ENCODE measurements around the gene FBXW4. TPM values are rescaled to one million over a fixed set of nuclear protein-coding genes. Genes with fewer than 3 reads are reported as not detected.

Gene FBXW4
- total and polyA plus RNA-seq, 2 of the 8 experiments (the other 6 are each of a cell fraction or from before 2014, with no cell fraction given): 29.0 to 32.8 TPM

GRCh38 chr10:101694674-101695403 lies at the start of gene FBXW4 (continued):
- TF ChIP-seq SIRT6 (IDR thresholded peaks at IDR 0.05; ENCODE audit: low read length): no peak
- no peak for TF ChIP-seq POU5F1 (IDR thresholded peaks at IDR 0.05; ENCODE audit: low read depth, low read length)
- no peak for TF ChIP-seq CTBP2 (IDR thresholded peaks at IDR 0.05; ENCODE audit: borderline replicate concordance, insufficient read depth, insufficient read length, low read length)
- no peak for TF ChIP-seq RAD21 (IDR thresholded peaks at IDR 0.05 in 1 of 2, conservative IDR thresholded peaks at IDR 0.05 in 1 of 2; ENCODE audit: low read depth in 2 of 2, low read length in 2 of 2)
- peak; percentile 89 for TF ChIP-seq EGR1 (IDR thresholded peaks at IDR 0.05; ENCODE audit: borderline replicate concordance, low read depth, low read length)
- no peak for TF ChIP-seq BCL11A (IDR thresholded peaks at IDR 0.05; ENCODE audit: low read depth in 2 of 2, low read length in 2 of 2)
- no peak for TF ChIP-seq KDM1A (IDR thresholded peaks at IDR 0.05; ENCODE audit: borderline replicate concordance, low read length)
- TF ChIP-seq CTCF (IDR thresholded peaks at IDR 0.05; ENCODE audit: control extremely low read depth in 1 of 3, insufficient read depth in 1 of 3, low read depth in 1 of 3, low read length in 3 of 3): no peak
- no peak for TF ChIP-seq ATF2 (IDR thresholded peaks at IDR 0.05; ENCODE audit: low read length)
- no peak for TF ChIP-seq MAFK (IDR thresholded peaks at IDR 0.05; ENCODE audit: low read depth, low read length)
- TF ChIP-seq TAF1 (IDR thresholded peaks at IDR 0.05; ENCODE audit: low read depth, low read length): peak; percentile 72; the same call in 1 of the 2 replicates
- TF ChIP-seq CEBPB (IDR thresholded peaks at IDR 0.05; ENCODE audit: low read depth, low read length): no peak
- peak; percentile 55 for TF ChIP-seq KDM4A (IDR thresholded peaks at IDR 0.05; ENCODE audit: low read depth, low read length, severe bottlenecking)
- no peak for TF ChIP-seq TBP (IDR thresholded peaks at IDR 0.05; ENCODE audit: low read depth, low read length)
- no peak for TF ChIP-seq CHD2 (IDR thresholded peaks at IDR 0.05; ENCODE audit: low read length)
- peak; percentile 74 for TF ChIP-seq USF2 (IDR thresholded peaks at IDR 0.05; ENCODE audit: low read length)
- TF ChIP-seq SIX5 (IDR thresholded peaks at IDR 0.05; ENCODE audit: low read depth, low read length): no peak
- TF ChIP-seq SIN3A (conservative IDR thresholded peaks at IDR 0.05 in 1 of 2, IDR thresholded peaks at IDR 0.05 in 1 of 2; ENCODE audit: low read depth in 1 of 2, low read length in 2 of 2): peak in 1 of 2 experiments; percentile 34; a peak in 1 of 4 replicates
- peak; percentile 63 for TF ChIP-seq POLR2AphosphoS5 (IDR thresholded peaks at IDR 0.05; ENCODE audit: low read depth, low read length)

All from H1 (cell line).